CD4-positive, alpha-beta T cell treated with Interferon alpha-2 for 1 hour (primary cell): Measurements from ENCODE around the gene USP35.

Experiments
- DNase-seq, 2 donors: peaks; one replicate each; pipeline ENCODE4 v3.0.0-alpha.2; 2020 to 2022

USP35 gene

GRCh38 chr11:78196661-78197091, 8.0 kb downstream of the USP35 start:
- no peak for DNase-seq

GRCh38 chr11:78197816-78198215, 9.1 kb downstream of the USP35 start:
- DNase-seq = no peak

- no peak for DNase-seq
Measured at GRCh38 chr11:78199015-78199652, 10.4 kb downstream of the USP35 start.

- no peak for DNase-seq
Measured at GRCh38 chr11:78199653-78200015, 10.9 kb downstream of the USP35 start.

- no peak for DNase-seq
Measured at GRCh38 chr11:78200061-78200460, 11.3 kb downstream of the USP35 start.

GRCh38 chr11:78200553-78200952, 11.8 kb downstream of the USP35 start:
- no peak for DNase-seq

GRCh38 chr11:78201096-78201818, 12.5 kb downstream of the USP35 start:
- no peak for DNase-seq

GRCh38 chr11:78202733-78203167, 14.0 kb downstream of the USP35 start:
- DNase-seq = peak; percentile 60 to 74

- peak; percentile 70 to 71 for DNase-seq
Measured at GRCh38 chr11:78203184-78203583, 14.5 kb downstream of the USP35 start.

GRCh38 chr11:78205256-78205655, 16.5 kb downstream of the USP35 start:
- no peak for DNase-seq

- no peak for DNase-seq
Measured at GRCh38 chr11:78205691-78206090, 17.0 kb downstream of the USP35 start.

- DNase-seq = no peak
Measured at GRCh38 chr11:78207532-78208256, 19.0 kb downstream of the USP35 start.

- DNase-seq = no peak
Measured at GRCh38 chr11:78208257-78209165, 19.8 kb downstream of the USP35 start.

- DNase-seq = no peak
Measured at GRCh38 chr11:78209478-78209877, 20.8 kb downstream of the USP35 start.

GRCh38 chr11:78210000-78210608, 21.4 kb downstream of the USP35 start:
- no peak for DNase-seq

GRCh38 chr11:78211565-78211964, 22.8 kb downstream of the USP35 start:
- no peak for DNase-seq

- no peak for DNase-seq
Measured at GRCh38 chr11:78212586-78213371, 24.1 kb downstream of the USP35 start.

GRCh38 chr11:78213526-78214330, 25.0 kb downstream of the USP35 start:
- no peak for DNase-seq

- no peak for DNase-seq
Measured at GRCh38 chr11:78214331-78215194, 25.8 kb downstream of the USP35 start.

GRCh38 chr11:78216021-78216420, 27.3 kb downstream of the USP35 start:
- no peak for DNase-seq
